VCaP (cell line): Measurements from ENCODE around the gene KNOP1.

Experiments
- H3K27ac ChIP-seq: fragments of 450-650 bp; 2 replicates; pipeline ENCODE4 v1.5.1; 2017
- TF ChIP-seq, protein P1 (sequence below): fragments of 450-650 bp; conservative IDR thresholded peaks from 2 replicates; pipeline ENCODE4 v1.5.1; 2017; ENCODE audit warnings: mild to moderate bottlenecking, moderate library complexity

KNOP1 gene

DNA sequence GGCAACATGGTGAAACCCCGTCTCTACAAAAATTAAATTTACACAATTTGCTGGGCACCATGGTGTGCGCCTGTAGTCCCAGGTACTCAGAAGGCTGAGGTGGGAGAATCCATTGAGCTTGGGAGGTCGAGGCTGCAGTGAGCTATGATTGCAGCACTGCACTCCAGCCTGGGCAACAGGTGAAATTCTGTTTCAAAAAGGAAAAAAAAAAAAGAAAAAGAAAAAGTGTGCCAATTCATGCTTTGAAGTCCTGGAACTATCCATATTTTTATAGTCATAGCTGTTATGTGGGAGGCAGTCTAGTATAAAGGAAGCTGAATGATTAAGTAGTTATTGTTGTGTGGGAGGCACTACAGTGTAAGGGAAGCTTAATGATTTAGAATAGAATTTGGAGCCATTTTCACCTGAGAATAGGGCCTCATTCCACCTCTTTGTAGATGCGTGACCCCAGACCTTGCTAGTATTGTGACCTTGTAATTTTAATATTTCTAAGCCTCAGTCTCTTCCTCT, 31.6 kb upstream of the KNOP1 start:
- TF ChIP-seq, protein P1, sequence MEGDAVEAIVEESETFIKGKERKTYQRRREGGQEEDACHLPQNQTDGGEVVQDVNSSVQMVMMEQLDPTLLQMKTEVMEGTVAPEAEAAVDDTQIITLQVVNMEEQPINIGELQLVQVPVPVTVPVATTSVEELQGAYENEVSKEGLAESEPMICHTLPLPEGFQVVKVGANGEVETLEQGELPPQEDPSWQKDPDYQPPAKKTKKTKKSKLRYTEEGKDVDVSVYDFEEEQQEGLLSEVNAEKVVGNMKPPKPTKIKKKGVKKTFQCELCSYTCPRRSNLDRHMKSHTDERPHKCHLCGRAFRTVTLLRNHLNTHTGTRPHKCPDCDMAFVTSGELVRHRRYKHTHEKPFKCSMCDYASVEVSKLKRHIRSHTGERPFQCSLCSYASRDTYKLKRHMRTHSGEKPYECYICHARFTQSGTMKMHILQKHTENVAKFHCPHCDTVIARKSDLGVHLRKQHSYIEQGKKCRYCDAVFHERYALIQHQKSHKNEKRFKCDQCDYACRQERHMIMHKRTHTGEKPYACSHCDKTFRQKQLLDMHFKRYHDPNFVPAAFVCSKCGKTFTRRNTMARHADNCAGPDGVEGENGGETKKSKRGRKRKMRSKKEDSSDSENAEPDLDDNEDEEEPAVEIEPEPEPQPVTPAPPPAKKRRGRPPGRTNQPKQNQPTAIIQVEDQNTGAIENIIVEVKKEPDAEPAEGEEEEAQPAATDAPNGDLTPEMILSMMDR = no peak
- no peak overlapping the region for H3K27ac ChIP-seq

DNA sequence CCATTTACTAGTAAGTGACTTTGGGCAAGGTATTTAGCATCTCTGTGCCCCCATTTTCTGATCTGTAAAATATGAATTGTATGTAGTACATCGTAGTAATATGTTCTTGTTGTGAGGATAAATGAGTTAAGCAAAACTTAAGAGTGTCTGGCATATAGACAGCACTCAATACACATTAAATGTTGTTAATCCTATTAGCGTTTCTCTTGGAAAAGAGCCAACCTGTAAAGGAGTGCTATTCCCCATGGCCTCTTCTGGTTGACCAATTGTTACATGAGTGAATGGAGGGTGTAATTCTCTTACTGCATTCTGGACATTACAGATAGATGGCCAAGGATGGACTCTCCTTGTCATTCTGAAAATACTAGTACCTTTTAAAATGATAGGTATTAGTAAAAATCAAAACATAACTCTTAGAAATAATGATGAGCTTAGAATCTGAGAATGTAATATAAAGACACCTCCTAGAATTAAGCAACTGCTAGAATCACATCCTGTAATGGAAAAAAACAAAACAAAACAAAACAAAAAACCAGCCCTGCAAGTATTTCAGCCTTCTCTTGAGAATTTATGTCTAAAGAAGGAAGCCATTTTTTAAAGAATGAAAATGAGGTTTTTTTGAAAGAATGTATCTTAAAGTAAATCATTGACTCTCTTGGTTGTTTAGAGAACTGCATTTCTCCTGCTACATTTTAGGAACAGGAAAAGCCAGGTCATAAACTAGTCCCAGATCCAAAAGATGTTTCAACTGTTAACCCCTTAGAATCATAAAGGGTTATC, 30.6 kb upstream of the KNOP1 start:
- no peak overlapping the region for H3K27ac ChIP-seq
- TF ChIP-seq, protein P1 = no peak

DNA sequence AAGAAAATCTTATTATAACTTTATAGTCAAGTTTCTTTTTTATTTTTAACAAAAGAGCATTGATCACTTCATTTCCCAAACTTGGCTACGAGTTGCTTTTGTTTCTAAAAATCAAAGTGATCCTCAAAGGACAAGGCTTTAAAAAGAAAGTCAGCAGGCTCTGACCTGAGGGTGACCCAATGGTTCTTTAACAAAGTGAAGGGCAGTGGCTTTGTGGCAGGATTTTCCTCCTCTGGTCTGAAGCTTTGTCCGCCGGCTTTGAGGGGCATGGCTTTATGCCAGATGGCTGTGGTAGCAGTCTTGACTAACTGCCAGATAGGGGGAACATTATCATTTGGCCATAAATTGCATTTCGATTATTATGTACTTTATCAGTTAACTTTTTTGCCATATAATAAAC, 28.5 kb upstream of the KNOP1 start:
- H3K27ac ChIP-seq = no peak overlapping the region
- TF ChIP-seq, protein P1 = no peak

DNA sequence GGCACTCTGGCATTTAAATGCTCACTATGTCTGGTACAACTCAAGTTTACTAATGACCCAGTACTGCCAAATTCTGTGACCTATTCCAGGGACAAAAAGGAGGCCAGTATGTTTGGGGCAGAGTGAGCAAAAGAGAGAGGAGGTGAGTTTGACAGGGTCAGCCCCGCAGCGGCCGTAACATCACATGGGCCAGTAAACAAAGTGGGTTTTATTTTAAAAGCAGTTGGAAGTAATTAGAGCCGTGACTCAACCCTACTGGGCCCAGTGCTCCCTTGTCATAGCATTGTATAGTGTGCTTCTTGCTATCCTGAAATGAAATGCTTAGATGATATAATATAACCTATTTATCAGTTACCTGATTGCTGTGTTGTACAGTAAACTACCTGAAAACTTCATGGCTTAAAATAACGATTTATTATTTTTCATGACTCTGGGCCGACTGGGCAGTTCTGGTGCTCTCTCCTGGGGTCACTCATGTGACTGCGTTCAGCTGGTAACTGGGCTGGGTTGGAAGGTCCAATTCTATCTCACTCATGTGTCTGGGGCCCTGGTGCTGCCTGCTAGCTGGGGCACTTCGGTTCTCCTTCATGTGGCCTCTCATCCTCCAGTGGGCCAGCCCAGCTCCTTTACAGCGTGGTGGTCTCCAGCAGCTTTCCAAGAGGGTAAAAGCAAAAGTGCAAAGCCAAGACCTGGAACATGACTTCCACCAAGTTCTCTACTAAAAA, 27.4 kb upstream of the KNOP1 start:
- TF ChIP-seq, protein P1 = no peak
- no peak overlapping the region for H3K27ac ChIP-seq

DNA sequence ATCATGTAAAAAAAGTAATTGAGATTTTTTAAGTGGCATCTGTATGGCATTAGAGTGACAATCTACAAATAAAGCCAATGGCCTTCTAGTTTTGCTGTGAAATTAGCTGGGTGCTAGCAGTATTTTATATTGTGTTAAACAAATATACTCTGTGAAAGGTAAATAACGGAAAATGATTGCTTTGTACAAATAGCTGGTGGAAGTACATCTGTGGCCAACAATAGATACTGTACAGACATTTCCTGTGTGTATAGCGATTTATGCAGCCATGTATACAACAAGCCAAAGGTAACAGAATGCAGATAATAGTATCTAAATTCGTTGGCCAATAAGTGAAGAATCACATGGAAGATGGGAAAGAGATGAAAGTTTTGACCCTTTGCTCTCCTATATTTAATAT, 26.6 kb upstream of the KNOP1 start:
- TF ChIP-seq, protein P1 = no peak
- peak overlapping the region; percentile 16 for H3K27ac ChIP-seq

DNA sequence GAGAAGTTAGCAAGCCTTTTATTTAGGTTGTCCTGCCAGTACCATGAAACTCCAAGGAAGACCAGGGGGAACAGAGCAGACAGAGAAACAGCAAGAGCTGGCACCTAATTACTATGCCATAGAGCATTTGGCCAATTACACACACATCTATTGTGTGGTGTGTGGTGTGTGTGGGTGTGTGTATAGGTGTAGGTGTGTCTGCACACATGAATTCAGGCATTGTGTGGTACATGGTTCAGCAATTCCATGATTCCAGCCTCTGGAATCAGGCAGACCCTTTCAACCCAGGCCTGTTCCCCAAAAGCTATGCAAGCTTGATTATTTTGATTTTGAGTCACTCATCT, 25.8 kb upstream of the KNOP1 start:
- H3K27ac ChIP-seq = peak overlapping the region; percentile 16
- TF ChIP-seq, protein P1 = no peak

DNA sequence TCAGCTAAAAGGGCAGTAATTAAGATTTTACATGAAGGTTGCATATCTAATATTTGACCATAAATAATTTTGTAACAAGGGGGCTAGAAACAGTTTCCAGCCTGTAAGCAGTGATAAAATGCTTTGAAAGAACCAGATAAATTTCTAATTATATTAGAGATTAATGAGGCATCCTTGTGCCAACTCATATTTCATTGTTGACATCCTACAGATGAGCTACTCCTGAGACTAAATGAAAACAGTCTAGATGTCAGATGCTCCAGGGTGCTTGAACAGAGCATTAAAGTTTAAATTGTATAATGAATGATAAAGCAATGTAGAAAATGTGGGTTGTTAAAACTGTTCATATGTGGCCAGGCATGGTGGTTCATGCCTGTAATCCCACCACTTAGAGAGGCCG, 23.3 kb upstream of the KNOP1 start:
- H3K27ac ChIP-seq = no peak overlapping the region
- TF ChIP-seq, protein P1 = no peak
